ENCODE results near the gene PODXL.
A peak's percentile ranks its signal among the peaks of the same experiment; 100 is the strongest.

The PODXL gene

GRCh38 chr7:131557652-131558385 lies 1.4 kb upstream of the PODXL start:
- Histone ChIP-seq H3K9ac (ENCODE audit: low read length) (no peak overlapping the region), H3F3A (ENCODE audit: insufficient read depth, low read length) (peaks cover 8% of the 10 kb centered on the region; the same call in 1 of the 2 replicates), H3K9me3 (replicated peaks; ENCODE audit: insufficient read depth, low read length) (no peaks in the 10 kb centered on the region), H3K27me3 (replicated peaks; ENCODE audit: insufficient read depth, low read length) (no peaks in the 10 kb centered on the region), H4K20me1 (ENCODE audit: insufficient read depth, low read length) (no peaks in the 10 kb centered on the region), H3K4me3 (ENCODE audit: low read length) (no peak overlapping the region), H3K79me2 (ENCODE audit: low read length) (0 out of 2 replicates have a peak, but pooled peaks cover 10% of the 10 kb centered on the region), H3K27ac (ENCODE audit: low read length) (no peak overlapping the region), H3K36me3 (replicated peaks; ENCODE audit: insufficient read depth, low read length) (no peaks in the 10 kb centered on the region), H3K9me2 (replicated peaks; ENCODE audit: insufficient read depth, low read length) (no peaks in the 10 kb centered on the region), H2AFZ (ENCODE audit: low read length) (no peak overlapping the region), H3K4me1 (ENCODE audit: low read length) (peaks cover 13% of the 10 kb centered on the region), H3K4me2 (ENCODE audit: low read depth, low read length) (no peak overlapping the region)
- TF ChIP-seq EZH2phosphoT487 (IDR thresholded peaks at IDR 0.05; ENCODE audit: low read length): no peak
- TF ChIP-seq EZH2 (optimal IDR thresholded peaks at IDR 0.05; ENCODE audit: low read depth, low read length): no peak
- no peak for TF ChIP-seq CTCF (IDR thresholded peaks at IDR 0.05; ENCODE audit: low read length)
- DNase-seq: no peak

- no peaks in the 10 kb centered on the region for H3K27me3 ChIP-seq (replicated peaks; ENCODE audit: insufficient read depth, low read length)
- peak overlapping the region; percentile 69; the same call in 1 of the 2 replicates for H3K9ac ChIP-seq (ENCODE audit: low read length)
- H4K20me1 ChIP-seq (ENCODE audit: insufficient read depth, low read length): no peaks in the 10 kb centered on the region
- DNase-seq: no peak
- peaks cover 8% of the 10 kb centered on the region; the same call in 1 of the 2 replicates for H3F3A ChIP-seq (ENCODE audit: insufficient read depth, low read length)
- H3K79me2 ChIP-seq (ENCODE audit: low read length): 0 out of 2 replicates have a peak, but pooled peaks cover 10% of the 10 kb centered on the region
- H3K4me3 ChIP-seq (ENCODE audit: low read length): peak overlapping the region; percentile 82
- peaks cover 13% of the 10 kb centered on the region for H3K4me1 ChIP-seq (ENCODE audit: low read length)
- no peaks in the 10 kb centered on the region for H3K9me3 ChIP-seq (replicated peaks; ENCODE audit: insufficient read depth, low read length)
- H3K36me3 ChIP-seq (replicated peaks; ENCODE audit: insufficient read depth, low read length): no peaks in the 10 kb centered on the region
- H3K4me2 ChIP-seq (ENCODE audit: low read depth, low read length): peak overlapping the region; percentile 97
- H2AFZ ChIP-seq (ENCODE audit: low read length): peak overlapping the region; percentile 99
- TF ChIP-seq EZH2 (optimal IDR thresholded peaks at IDR 0.05; ENCODE audit: low read depth, low read length) (no peak), CTCF (IDR thresholded peaks at IDR 0.05; ENCODE audit: low read length) (no peak), EZH2phosphoT487 (IDR thresholded peaks at IDR 0.05; ENCODE audit: low read length) (no peak)
- H3K27ac ChIP-seq (ENCODE audit: low read length): no peak overlapping the region
- H3K9me2 ChIP-seq (replicated peaks; ENCODE audit: insufficient read depth, low read length): no peaks in the 10 kb centered on the region
These were observed 652 bp upstream of the PODXL start for GRCh38 chr7:131556909-131557651.

- no peaks in the 10 kb centered on the region for H3K36me3 ChIP-seq (replicated peaks; ENCODE audit: insufficient read depth, low read length)
- TF ChIP-seq EZH2phosphoT487 (IDR thresholded peaks at IDR 0.05; ENCODE audit: low read length): no peak
- TF ChIP-seq CTCF (IDR thresholded peaks at IDR 0.05; ENCODE audit: low read length): no peak
- no peak for TF ChIP-seq EZH2 (optimal IDR thresholded peaks at IDR 0.05; ENCODE audit: low read depth, low read length)
- H3F3A ChIP-seq (ENCODE audit: insufficient read depth, low read length): peaks cover 8% of the 10 kb centered on the region; the same call in 1 of the 2 replicates
- peak; percentile 21 for DNase-seq
- no peaks in the 10 kb centered on the region for H3K9me3 ChIP-seq (replicated peaks; ENCODE audit: insufficient read depth, low read length)
- H3K27ac ChIP-seq (ENCODE audit: low read length): no peak overlapping the region
- no peaks in the 10 kb centered on the region for H4K20me1 ChIP-seq (ENCODE audit: insufficient read depth, low read length)
- H3K4me2 ChIP-seq (ENCODE audit: low read depth, low read length): peak overlapping the region; percentile 100
- H3K4me1 ChIP-seq (ENCODE audit: low read length): peaks cover 13% of the 10 kb centered on the region
- H3K9me2 ChIP-seq (replicated peaks; ENCODE audit: insufficient read depth, low read length): no peaks in the 10 kb centered on the region
- peak overlapping the region; percentile 89 for H3K4me3 ChIP-seq (ENCODE audit: low read length)
- H3K9ac ChIP-seq (ENCODE audit: low read length): peak overlapping the region; percentile 65
- no peaks in the 10 kb centered on the region for H3K27me3 ChIP-seq (replicated peaks; ENCODE audit: insufficient read depth, low read length)
- H3K79me2 ChIP-seq (ENCODE audit: low read length): 0 out of 2 replicates have a peak, but pooled peaks cover 10% of the 10 kb centered on the region
- peak overlapping the region; percentile 90 for H2AFZ ChIP-seq (ENCODE audit: low read length)
These were observed 826 bp downstream of the PODXL start for GRCh38 chr7:131555552-131556052.

All from MM.1S (cell line).